ENCODE data around the gene MYO16. TPM values are rescaled to one million over a fixed set of nuclear protein-coding genes. Genes with fewer than 3 reads are reported as not detected.
A peak's percentile ranks its signal among the peaks of the same experiment; 100 is the strongest.
"Not testable (repeated sequence)": the region's sequence is repeated elsewhere in the genome, so short reads cannot be mapped to it uniquely, and the experiment has no call there.

Gene MYO16
- total RNA-seq, 2 donors from 2014 or later: 1.6 to 3.2 TPM

- intact Hi-C loops (cut with DNase I): no loop called here
- ATAC-seq: no peak
- DNase-seq: no peak
These were observed 151.9 kb downstream of the MYO16 start for GRCh38 chr13:108781312-108781711.

- DNase-seq; intact Hi-C loops (cut with DNase I); ATAC-seq: not testable (repeated sequence)
These were observed 153.1 kb downstream of the MYO16 start for GRCh38 chr13:108782480-108782879.

- DNase-seq (no peak), ATAC-seq (peak in 1 of 2 donors; percentile 44)
- intact Hi-C loops (cut with DNase I): no loop called here
These were observed 156.4 kb downstream of the MYO16 start for GRCh38 chr13:108785844-108786243.

GRCh38 chr13:108786456-108787200 is 157.2 kb downstream of the MYO16 start:
- intact Hi-C loops (cut with DNase I): no loop called here
- ATAC-seq: no peak
- no peak for DNase-seq

GRCh38 chr13:108787700-108788414 is 158.4 kb downstream of the MYO16 start:
- intact Hi-C loops (cut with DNase I): no loop called here
- no peak for DNase-seq
- no peak for ATAC-seq

- intact Hi-C loops (cut with DNase I): no loop called here
- ATAC-seq (no peak), DNase-seq (no peak)
These were observed 160.1 kb downstream of the MYO16 start for GRCh38 chr13:108789476-108789875.

- ATAC-seq (no peak), DNase-seq (no peak)
- intact Hi-C loops (cut with DNase I): no loop called here
These were observed 166.4 kb downstream of the MYO16 start for GRCh38 chr13:108795841-108796240.

- DNase-seq (no peak), ATAC-seq (no peak)
- intact Hi-C loops (cut with DNase I): no loop called here
These were observed 167.9 kb downstream of the MYO16 start for GRCh38 chr13:108797354-108797753.

GRCh38 chr13:108807841-108808240 is 178.4 kb downstream of the MYO16 start:
- intact Hi-C loops (cut with DNase I): no loop called here
- ATAC-seq: no peak
- DNase-seq: no peak

- no peak for DNase-seq
- intact Hi-C loops (cut with DNase I): no loop called here
- no peak for ATAC-seq
These were observed 182.8 kb downstream of the MYO16 start for GRCh38 chr13:108812165-108812564.

GRCh38 chr13:108812661-108813060 is 183.2 kb downstream of the MYO16 start:
- no peak for DNase-seq
- intact Hi-C loops (cut with DNase I): no loop called here
- ATAC-seq: no peak

- ATAC-seq: no peak
- no peak for DNase-seq
- intact Hi-C loops (cut with DNase I): no loop called here
These were observed 184.3 kb downstream of the MYO16 start for GRCh38 chr13:108813587-108814170.

- DNase-seq: no peak
- intact Hi-C loops (cut with DNase I): no loop called here
- ATAC-seq: no peak
These were observed 187.0 kb downstream of the MYO16 start for GRCh38 chr13:108816375-108816774.

- ATAC-seq: no peak
- DNase-seq: no peak
- intact Hi-C loops (cut with DNase I): no loop called here
These were observed 198.2 kb downstream of the MYO16 start for GRCh38 chr13:108827646-108828045.

- ATAC-seq (no peak), DNase-seq (no peak)
- intact Hi-C loops (cut with DNase I): no loop called here
These were observed 198.8 kb downstream of the MYO16 start for GRCh38 chr13:108828086-108828815.

GRCh38 chr13:108830916-108831315 is 201.5 kb downstream of the MYO16 start:
- ATAC-seq (no peak), DNase-seq (no peak)
- intact Hi-C loops (cut with DNase I): no loop called here

- ATAC-seq (no peak), DNase-seq (no peak)
- intact Hi-C loops (cut with DNase I): no loop called here
These were observed 204.1 kb downstream of the MYO16 start for GRCh38 chr13:108833531-108833930.

- intact Hi-C loops (cut with DNase I): no loop called here
- DNase-seq (no peak), ATAC-seq (no peak)
These were observed 204.8 kb downstream of the MYO16 start for GRCh38 chr13:108834193-108834592.

- intact Hi-C loops (cut with DNase I): no loop called here
- ATAC-seq (no peak), DNase-seq (no peak)
These were observed 205.7 kb downstream of the MYO16 start for GRCh38 chr13:108835083-108835482.

- no peak for DNase-seq
- intact Hi-C loops (cut with DNase I): no loop called here
- no peak for ATAC-seq
These were observed 221.3 kb downstream of the MYO16 start for GRCh38 chr13:108850691-108851090.
